ENCODE data around the gene PSMG2. TPM values are rescaled to one million over a fixed set of nuclear protein-coding genes. Genes with fewer than 3 reads are reported as not detected.
"Not testable (repeated sequence)": the region's sequence is repeated elsewhere in the genome, so short reads cannot be mapped to it uniquely, and the experiment has no call there.

Gene PSMG2
- total RNA-seq, 1 donor from 2014 or later, result 52.6 TPM

- DNase-seq (ENCODE audit: low read depth in 2 of 2), result no peak
These were observed 19.9 kb downstream of the PSMG2 start for GRCh38 chr18:12722731-12723130.

- DNase-seq (ENCODE audit: low read depth in 2 of 2), result no peak
These were observed 23.5 kb downstream of the PSMG2 start for GRCh38 chr18:12726331-12726730.

GRCh38 chr18:12726774-12727550, 24.1 kb downstream of the PSMG2 start:
- peak; percentile 76 to 80 for DNase-seq (ENCODE audit: low read depth in 2 of 2)

- DNase-seq (ENCODE audit: low read depth in 2 of 2), result no peak
These were observed 34.5 kb downstream of the PSMG2 start for GRCh38 chr18:12737243-12737902.

- peak in 1 of 2 donors; percentile 5 for DNase-seq (ENCODE audit: low read depth in 2 of 2)
These were observed 38.5 kb downstream of the PSMG2 start for GRCh38 chr18:12741351-12741750.

- peak in 1 of 2 donors; percentile 47 for DNase-seq (ENCODE audit: low read depth in 2 of 2)
These were observed 39.6 kb downstream of the PSMG2 start for GRCh38 chr18:12742453-12742852.

GRCh38 chr18:12744103-12744502, 41.3 kb downstream of the PSMG2 start:
- peak; percentile 75 to 85 for DNase-seq (ENCODE audit: low read depth in 2 of 2)

- DNase-seq (ENCODE audit: low read depth in 2 of 2), result no peak
These were observed 42.4 kb downstream of the PSMG2 start for GRCh38 chr18:12745095-12745795.

- DNase-seq (ENCODE audit: low read depth in 2 of 2), result no peak
These were observed 44.9 kb downstream of the PSMG2 start for GRCh38 chr18:12747530-12748315.

- no peak for DNase-seq (ENCODE audit: low read depth in 2 of 2)
These were observed 45.8 kb downstream of the PSMG2 start for GRCh38 chr18:12748671-12749070.

GRCh38 chr18:12749121-12749520, 46.3 kb downstream of the PSMG2 start:
- no peak for DNase-seq (ENCODE audit: low read depth in 2 of 2)

- no peak for DNase-seq (ENCODE audit: low read depth in 2 of 2)
These were observed 47.4 kb downstream of the PSMG2 start for GRCh38 chr18:12750076-12750714.

- no peak for DNase-seq (ENCODE audit: low read depth in 2 of 2)
These were observed 48.1 kb downstream of the PSMG2 start for GRCh38 chr18:12750715-12751502.

- no peak for DNase-seq (ENCODE audit: low read depth in 2 of 2)
These were observed 48.7 kb downstream of the PSMG2 start for GRCh38 chr18:12751503-12751884.

GRCh38 chr18:12751891-12752290, 49.0 kb downstream of the PSMG2 start:
- DNase-seq (ENCODE audit: low read depth in 2 of 2), result no peak

- no peak for DNase-seq (ENCODE audit: low read depth in 2 of 2)
These were observed 51.7 kb downstream of the PSMG2 start for GRCh38 chr18:12754511-12754910.

- DNase-seq (ENCODE audit: low read depth in 2 of 2), result not testable (repeated sequence)
These were observed 52.8 kb downstream of the PSMG2 start for GRCh38 chr18:12755606-12756005.

GRCh38 chr18:12756619-12757239, 53.9 kb downstream of the PSMG2 start:
- DNase-seq (ENCODE audit: low read depth in 2 of 2), result not testable (repeated sequence)

GRCh38 chr18:12758566-12758965, 55.7 kb downstream of the PSMG2 start:
- not testable (repeated sequence) for DNase-seq (ENCODE audit: low read depth in 2 of 2)

- no peak for DNase-seq (ENCODE audit: low read depth in 2 of 2)
These were observed 62.3 kb downstream of the PSMG2 start for GRCh38 chr18:12765126-12765525.
